NCI-H524 treated with DMSO at 0.1 percent for 48 hours (cell line): ENCODE measurements around the gene COA8.

Experiments used
- DNase-seq: peaks from one replicate; lab custom pipeline; 2025; lab: John Stamatoyannopoulos, UW

The COA8 gene

DNA sequence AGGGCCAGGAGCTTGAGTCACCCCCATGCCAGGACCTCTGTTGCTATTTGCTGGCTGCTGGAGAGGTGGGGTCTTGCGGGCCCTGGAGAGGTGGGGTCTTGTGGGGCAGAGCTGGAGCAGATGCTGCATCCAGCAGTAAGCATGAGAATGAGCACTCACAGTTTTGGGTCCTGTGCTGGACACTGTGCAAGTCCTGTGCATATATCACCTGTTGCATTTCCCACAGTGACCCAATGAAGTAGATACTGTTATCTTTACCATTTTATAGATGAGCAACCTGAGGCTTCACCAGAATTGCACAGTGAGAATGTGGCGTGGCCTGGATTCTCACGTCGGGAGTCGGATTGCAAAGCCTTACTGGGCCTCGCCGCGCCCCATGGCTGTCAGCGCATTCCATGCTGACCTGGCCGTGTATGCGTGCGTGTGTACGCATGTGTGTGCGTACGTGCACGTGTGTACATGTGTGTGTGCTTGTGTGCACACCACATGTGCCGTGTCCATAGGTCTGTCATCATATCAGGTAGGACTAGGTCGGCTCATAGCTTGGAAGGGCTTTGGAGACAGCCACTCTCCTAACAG lies 12.0 kb downstream of the COA8 start:
- no peak for DNase-seq

DNA sequence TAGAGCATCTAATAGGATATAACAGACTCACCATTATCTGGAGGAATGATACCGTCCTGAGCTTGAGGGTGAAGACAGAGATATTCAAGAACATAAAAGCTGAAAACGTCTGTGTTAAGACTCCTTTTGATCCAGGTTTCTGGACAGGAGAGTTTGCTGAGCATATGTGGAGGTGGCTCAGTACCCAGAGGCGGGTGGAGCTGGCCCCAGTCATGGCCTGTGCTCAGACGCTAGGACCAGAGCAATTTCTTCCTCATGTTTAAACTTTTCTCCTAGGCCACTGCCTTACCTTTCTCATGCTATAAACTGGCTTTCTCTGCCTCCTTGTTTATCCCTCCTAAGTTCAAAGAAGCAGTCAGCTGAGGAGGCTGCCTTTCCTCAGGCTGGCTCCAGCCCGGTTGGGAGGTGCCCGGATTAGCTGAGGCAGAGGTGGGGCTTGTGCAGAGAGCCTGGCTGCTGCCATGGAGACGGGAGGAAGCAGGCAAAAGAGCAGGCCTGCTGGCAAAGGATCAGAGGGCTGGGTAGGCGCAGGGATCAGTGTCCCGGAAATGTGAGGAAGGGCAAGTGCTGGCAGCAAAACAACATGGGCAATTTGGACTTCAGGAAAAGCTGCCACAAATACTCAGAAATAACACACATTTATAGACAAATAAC lies 13.7 kb downstream of the COA8 start:
- peak; percentile 13 for DNase-seq

DNA sequence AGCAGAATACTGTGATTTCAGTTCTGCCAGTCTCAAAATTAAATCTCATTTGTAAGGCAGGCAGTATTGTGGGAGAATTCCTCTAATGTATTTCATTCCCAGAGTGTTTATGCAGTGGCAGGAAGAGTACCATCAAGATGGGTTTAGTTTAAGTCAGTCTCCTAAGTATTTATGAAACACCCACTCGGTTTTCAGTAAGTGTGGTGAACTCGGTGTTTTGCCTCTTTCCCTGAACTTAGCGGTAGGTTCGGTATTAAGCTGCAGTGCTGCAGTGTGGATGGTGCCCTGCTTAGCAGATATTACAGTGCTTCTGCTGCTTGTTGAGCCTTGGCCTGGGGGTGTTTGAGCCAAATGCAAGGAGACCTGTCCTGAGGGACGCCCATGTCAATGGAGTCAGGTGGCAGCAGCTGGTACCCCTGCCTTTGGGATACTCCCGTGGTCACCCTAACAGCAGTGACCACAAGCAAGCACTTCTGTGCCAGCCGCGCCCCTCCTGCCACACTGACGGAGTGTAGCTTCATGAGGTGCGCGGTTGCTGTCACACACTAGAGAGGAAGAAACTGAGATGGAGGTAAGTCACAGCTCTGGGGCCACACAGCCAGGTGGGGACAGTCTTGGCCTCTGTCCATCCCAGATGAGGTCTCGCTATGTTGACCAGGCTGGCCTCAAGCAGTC lies 15.8 kb downstream of the COA8 start:
- DNase-seq: no peak

DNA sequence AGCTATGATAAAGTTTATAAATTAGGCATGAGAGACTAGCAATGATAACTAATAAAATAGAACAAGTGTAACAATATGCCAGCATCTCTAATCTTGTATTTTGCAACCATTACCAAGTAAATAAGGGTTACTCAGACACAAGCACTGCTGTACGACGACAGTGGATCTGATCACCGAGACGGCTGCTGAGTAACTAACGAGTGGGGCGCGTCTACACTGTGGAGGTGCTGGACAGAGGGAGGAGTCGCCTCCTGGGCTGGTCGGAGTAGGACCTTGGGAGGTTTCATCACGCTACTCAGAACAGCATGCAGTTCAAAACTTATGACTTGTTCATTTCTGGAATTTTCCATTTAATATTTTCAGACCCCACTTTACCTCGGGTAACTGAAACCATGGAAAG lies 18.4 kb downstream of the COA8 start:
- DNase-seq: no peak

DNA sequence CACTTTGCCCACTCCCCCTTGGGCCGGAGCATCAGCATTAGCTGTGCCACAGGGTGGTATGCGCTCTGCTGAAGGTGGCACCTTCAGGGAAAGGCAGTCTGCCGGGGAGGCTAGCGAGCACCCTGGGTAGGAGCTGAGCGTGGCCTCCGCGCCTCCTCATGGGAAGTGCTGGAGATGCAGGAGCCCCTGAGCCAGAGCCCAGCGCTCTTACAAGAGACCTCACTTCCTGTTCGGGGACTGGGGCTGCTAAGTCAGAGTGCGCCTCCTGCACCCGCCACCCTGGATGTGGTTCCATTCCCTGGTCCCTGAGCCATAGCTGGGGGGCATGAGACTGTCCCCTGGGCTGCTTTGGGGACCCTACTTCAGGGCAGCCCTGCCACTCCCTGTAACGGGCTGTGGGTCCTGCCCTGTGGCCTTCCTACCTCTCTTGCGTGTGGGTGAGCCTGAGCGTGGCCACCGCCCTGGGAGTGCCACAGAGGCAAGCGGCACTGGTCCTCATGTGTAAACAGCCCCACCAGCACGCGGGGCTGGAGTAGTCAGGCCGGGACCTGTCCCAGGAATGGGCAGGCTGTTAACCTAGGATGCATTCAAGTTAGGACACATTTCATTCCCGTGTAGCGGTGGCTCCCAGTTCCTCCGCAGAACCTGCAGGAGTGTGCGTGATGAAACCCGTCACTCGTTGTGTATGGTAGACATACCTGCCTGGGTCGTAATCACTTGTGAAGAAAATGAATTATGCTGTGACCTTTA lies 19.4 kb downstream of the COA8 start:
- no peak for DNase-seq

DNA sequence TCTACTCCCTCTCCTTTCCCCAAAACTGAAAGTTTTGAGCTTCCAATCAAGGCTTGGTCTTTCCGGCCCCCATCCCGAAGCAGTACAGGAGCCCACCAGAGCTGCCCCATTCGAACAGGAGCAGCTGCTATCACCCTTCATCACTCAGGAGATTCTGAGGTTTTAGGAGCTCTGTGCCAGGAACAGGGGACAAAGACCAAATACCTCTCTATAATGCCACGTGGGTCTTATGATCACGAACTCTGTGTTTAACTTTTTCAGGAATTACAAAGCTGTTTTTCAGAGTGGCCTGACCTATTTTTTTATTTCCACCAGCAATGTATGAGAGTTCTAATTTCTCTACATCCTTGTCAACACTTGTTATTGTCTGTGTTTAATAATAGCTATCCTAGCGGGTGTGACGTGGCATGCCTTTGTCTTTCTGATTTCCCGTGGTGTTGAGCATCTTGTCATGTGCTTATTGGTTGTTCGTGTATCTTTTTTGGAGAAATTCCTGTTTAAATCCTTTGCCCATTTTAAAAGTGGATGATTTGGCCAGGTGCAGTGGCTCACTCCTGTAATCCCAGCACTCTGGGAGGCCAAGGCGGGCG lies 21.7 kb downstream of the COA8 start:
- DNase-seq: no peak

DNA sequence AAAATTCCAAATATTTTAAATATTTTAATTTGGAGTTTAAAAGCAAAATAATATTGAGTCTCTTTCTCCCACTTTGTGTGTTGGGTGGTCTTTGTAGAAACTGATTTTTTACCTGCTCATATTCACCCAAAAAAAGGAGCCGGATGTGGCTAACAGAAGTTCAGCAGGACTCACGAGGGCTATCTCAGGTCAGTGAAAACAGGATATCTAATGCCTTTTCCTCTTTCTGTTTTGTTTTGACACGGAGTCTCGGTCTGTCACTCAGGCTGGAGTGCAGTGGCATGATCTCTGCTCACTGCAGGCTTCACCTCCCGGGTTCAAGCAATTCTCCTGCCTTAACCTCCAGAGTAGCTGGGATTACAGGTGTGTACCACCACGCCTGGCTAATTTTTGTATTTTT lies 30.8 kb downstream of the COA8 start:
- no peak for DNase-seq

DNA sequence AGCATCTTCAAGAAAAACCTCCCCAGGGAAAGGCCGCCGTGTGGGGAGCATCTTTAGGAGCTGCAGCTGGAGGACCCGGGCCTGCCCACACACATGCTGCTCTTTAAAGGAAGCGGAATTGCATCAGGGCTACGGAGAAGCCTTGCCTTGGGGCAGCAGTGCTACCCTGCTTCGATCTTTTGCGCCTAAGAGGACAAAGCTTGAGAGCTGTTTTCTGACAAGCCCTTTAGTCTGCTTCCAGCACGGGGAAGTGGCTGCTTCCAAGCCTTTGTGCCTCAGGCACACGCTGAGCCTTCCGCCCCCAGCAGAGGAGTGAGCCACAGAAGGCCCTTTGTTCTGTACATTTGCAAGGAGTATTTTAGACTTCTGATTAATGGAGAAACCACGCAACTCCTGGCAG lies 31.5 kb downstream of the COA8 start:
- peak; percentile 25 for DNase-seq

DNA sequence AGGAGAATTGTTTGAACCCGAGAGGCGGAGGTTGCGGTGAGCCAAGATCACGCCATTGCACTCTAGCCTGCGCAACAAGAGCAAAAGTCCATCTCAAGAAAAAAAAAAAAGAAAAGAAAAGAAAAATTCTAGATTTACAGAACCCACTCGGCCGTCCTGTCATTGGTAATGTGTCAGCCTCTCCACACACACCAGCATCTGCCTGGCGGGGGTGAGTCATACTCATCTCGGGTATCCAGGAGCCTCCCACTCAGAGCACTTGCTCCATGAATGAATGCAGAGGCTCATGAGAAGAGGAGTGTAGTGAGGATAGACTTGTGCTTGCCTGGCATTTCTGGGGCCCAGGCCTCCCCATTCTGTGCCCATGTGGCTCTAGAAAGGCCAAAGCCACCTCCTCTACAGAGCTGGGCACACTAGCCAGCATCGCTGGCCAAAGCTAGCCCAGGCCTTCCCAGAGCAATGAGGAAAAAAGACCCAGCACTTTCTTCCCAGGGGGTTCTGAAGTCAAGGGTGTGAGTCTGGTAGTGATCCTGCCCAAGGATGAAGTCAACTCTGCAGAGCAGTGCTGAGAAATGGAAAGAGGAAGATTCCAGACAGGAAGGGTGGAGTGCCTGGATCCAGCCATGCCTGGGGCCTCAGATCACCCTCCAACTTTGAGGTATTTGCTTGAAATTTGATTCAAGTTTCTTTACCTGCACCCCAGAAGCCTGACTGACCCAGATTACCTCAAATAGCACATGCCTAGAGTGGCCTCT lies 35.0 kb downstream of the COA8 start:
- DNase-seq: no peak

DNA sequence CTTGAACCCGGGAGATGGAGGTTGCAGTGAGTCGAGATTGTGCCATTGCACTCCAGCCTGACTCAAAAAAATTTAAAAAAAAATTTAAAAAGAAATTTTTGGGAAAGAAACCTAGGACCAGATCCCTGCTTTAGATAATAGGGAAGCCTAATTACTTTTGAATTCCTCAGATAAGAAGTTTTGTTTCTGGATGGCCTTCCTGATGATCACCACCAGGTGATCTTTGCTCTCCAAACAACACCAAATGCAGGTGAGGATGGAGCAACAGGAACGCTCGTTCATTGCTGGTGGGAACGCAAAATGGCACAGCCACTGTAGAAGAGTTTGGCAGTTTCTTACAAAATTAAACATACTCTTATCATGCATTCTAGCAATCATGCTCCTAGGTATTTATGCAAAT lies 37.7 kb downstream of the COA8 start:
- no peak for DNase-seq

DNA sequence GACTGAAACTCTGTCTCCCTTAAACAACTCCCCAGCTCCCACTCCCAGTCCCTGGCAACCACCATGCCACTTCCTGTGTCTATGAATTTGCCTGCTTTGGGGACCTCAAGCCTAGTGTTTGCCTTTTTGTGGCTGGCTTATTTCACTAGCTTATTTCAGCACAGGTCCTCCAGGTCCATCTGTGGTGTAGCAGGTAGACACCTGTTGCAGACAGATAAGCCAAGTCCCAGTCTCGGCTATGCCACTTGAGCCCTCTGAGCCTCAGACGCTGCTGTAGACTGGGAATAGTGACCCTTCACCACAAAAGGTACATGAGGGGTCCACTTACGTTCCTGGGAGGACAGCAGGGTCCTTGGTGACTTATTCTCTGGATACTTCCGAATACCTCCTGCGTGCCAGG lies 41.9 kb downstream of the COA8 start:
- DNase-seq: no peak

DNA sequence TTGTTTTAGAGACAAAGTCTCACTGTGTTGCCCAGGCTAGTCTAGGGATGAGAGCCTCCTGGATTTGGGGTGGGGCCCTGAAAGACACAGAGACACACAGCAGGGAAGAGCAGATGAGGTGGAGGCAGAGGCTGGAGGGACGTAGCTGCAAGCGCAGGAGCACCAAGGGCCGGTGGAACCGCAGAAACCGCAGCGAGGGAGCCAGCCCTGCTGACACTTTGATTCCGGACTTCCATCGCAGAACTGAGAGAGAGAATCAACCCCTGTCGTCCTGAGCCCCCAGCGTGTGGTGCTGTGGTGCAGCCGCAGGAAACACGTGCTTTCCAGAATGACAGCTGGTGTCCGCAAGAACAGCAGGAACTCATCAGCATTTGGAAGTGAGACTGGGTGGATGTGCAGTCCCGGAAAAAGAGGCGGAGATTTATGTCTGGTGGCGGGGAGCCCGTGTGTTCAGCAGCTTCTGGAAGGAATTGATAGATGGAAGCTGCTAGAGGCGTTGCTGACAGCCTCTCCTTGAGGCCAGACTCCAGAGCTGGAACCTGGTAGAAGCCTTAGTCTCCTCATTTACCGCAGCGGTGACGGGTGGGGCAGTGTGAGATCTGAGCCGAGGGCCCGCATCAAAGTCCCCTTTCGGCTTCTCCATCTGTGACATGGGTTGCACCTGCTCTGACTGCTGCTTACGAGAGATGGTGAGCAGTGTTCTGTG lies 44.4 kb downstream of the COA8 start:
- DNase-seq: peak; percentile 96

DNA sequence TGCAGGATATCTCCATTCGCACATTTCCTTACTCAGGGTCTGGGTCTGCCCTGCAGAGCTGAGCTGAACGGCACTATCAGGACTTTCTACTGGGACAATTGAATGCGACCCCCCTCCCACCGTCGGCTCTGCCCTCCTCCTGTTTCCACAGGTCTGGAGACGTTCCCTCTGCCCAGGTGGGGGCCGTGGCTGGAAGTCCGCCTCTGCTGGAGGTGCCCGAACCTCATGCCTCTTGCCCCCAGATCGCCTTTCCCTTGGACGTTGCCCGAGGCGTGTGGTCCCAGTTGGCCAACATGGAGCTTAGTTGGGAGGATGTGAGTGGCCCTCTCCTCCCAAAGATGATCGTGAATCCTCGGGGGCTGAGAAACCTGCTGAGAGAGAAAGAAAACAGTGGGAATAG lies 45.1 kb downstream of the COA8 start:
- DNase-seq: no peak

DNA sequence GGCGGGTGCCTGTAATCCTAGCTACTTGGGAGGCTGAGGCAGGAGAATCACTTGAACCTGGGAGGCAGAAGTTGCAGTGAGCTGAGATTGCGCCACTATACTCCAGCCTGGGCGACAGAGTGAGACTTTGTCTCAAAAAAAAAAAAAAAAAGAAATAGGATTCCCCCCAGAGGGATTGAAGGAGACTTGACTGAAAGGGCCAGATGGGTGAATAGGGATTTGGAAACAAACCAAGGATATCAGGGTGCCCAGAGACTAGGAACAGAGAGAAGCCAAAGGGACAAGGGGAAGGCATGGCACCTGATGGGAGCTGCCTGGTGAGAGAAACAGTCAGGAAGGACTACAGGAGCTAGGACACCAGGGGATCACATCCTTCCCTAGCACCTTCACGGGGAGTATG lies 46.3 kb downstream of the COA8 start:
- DNase-seq: peak; percentile 98

DNA sequence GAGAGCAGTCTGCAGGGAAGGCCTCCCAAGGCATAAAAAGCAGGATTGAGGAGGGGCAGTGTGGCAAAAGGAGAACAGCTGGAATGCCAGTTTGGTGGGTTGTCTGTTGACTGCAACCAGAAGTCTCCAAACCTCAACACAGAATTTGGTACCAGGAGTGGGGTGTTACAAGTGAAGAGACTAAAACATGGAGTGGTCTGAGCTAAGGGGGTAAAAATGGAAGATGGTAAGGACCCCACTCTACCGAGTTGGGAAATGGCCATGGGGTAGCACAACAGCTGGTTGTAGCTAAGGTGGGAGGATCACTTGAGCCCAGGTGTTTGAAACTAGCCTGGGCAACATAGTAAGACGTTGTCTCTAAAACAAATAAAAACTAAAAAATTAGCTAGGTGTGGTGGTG lies 48.5 kb downstream of the COA8 start:
- no peak for DNase-seq

DNA sequence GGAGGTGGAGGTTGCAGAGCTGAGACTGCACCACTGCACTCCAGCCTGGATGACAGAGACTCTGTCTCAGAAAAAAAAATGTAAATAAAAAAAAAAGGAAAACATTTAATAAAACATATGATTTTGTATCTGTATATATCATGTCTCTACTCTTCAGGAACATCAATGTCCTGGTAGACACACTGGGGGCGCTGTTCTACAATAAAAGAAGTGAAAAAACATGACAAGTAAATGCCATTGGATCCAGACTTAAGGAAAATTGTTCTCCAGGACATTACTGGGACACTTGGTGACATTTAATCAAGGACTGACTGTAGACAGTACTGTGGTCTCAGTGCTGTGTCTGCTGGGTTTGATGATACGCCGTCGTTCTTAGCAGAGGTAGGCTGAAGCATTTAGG lies 50.8 kb downstream of the COA8 start:
- no peak for DNase-seq

DNA sequence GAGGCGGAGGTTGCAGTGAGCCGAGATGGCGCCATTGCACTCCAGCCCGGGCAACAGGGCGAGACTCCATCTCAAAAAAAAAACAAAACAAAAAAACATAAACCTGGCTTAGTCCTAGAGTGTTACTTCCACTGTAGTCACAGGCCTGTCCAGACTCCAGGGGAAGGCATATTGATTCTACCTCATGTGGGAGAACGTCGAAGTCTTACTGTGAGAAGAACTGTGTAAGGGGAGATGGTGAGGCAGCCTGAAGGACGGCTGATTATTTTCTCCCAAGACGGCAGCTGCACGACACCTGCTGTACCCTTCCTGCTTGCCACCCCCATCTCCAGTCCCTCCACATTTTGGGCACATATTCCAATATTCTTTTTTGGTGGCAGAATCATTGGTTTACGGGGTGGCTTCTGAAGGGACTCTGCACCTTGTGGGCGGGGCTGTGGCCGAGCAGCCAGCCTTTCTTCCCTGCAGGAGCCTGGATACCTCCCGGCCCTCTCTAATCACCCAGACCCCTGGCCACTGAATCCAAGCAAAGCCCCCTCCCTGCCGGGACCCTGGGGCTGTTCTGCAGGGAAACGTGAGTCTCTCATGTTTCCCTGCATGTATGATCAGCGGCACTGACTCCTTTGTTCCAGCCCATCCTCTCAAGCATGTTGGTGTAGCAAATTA lies 54.0 kb downstream of the COA8 start:
- no peak for DNase-seq

DNA sequence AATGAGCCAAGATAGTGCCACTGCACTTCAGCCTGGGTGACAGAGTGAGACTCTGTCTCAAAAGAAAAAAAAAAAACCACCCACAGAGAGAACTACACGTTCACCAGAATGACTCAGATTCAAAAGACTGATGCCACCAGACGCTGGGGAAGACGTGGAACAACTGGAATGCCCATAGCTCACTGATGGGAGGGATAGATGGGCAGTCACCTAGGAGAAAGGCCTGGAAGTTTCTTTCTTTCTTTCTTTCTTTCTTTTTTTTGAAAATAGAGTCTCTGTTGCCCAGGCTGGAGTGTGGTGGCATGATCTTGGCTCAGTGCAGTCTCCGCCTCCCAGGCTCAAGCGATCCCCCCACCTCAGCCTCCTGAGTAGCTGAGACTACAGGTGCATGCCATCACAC lies 56.3 kb downstream of the COA8 start:
- DNase-seq: no peak

DNA sequence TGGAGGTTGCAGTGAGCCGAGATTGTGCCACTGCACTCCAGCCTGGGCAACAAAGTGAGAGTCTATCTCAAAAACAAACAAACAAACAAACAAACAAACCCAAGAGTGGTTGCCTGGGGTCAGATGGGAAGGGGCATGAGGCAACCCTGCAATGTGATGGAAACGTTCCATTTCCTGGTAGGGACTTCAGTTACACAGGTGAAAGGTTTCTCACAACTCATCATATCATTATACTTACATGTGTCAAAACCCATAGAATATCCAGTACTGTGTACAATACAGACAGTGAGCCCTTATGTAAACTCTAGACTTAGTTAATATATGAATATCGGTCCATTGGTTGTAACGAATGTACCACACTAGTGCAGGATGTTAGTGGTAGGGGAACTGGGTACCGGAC lies 59.1 kb downstream of the COA8 start:
- DNase-seq: no peak

DNA sequence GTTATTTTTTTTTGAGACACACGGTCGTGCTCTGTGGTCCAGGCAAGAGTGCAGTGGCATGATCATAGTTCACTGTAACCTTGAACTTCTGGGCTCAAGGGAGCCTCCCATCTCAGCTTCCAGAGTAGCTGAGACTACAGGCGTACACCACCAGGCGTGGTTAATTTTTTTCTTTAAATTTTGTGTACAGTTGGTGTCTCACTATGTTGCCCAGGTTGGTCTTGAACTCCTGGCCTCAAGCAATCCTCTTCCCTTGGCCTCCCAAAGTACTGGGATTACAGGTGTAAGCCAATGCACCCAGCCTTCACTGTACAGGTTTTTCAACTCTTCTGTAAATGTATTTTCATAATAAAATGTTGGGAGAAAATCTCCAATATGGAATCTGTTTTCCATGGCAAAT lies 60.5 kb downstream of the COA8 start:
- no peak for DNase-seq
